ENCODE results near the gene WDR35. TPM values are rescaled to one million over a fixed set of nuclear protein-coding genes. Genes with fewer than 3 reads are reported as not detected.

The WDR35 gene
- total RNA-seq, 4 donors from 2014 or later: 17.6 to 19.2 (median 18.1) TPM

- Histone ChIP-seq H3K4me1 (peaks cover 0 to 3% of the 10 kb centered on the region in 2 donors), H3K27me3 (no peaks in the 10 kb centered on the region), H3K27ac (no peak overlapping the region), H3K4me3 (replicated peaks in 1 of 3) (no peak overlapping the region), H3K36me3 (no peaks in the 10 kb centered on the region), H3K9me3 (no peaks in the 10 kb centered on the region)
- DNase-seq: no peak
- TF ChIP-seq POLR2A (IDR thresholded peaks at IDR 0.05): no peak
- TF ChIP-seq CTCF (IDR thresholded peaks at IDR 0.05): no peak
- intact Hi-C loops (cut with DNase I): no loop called here
- WGBS, 2 donors: 93 to 95% methylated on average over 4 of the region's 4 CpGs
These were observed 33.8 kb upstream of the WDR35 start for GRCh38 chr2:20023688-20024087.

GRCh38 chr2:20021405-20022009 lies 31.6 kb upstream of the WDR35 start:
- intact Hi-C loops (cut with DNase I): no loop called here
- no peak for TF ChIP-seq CTCF (IDR thresholded peaks at IDR 0.05)
- TF ChIP-seq POLR2A (IDR thresholded peaks at IDR 0.05): no peak
- no peak for DNase-seq
- Histone ChIP-seq H3K9me3 (no peaks in the 10 kb centered on the region), H3K4me1 (peaks cover 0 to 5% of the 10 kb centered on the region in 2 donors), H3K27ac (no peak overlapping the region), H3K27me3 (no peaks in the 10 kb centered on the region), H3K36me3 (no peaks in the 10 kb centered on the region), H3K4me3 (replicated peaks in 1 of 3) (no peak overlapping the region)
- WGBS, 2 donors: 86 to 92% methylated on average over 3 of the region's 3 CpGs

GRCh38 chr2:20019747-20020146 lies 29.8 kb upstream of the WDR35 start:
- intact Hi-C loops (cut with DNase I): no loop called here

GRCh38 chr2:20018601-20019152 lies 28.8 kb upstream of the WDR35 start:
- 60 to 71% methylated on average over 2 of the region's 2 CpGs for WGBS, 2 donors
- Histone ChIP-seq H3K27me3 (no peaks in the 10 kb centered on the region), H3K4me1 (peaks cover 0 to 5% of the 10 kb centered on the region in 2 donors), H3K36me3 (no peaks in the 10 kb centered on the region), H3K27ac (no peak overlapping the region), H3K4me3 (replicated peaks in 1 of 3) (no peak overlapping the region), H3K9me3 (no peaks in the 10 kb centered on the region)
- intact Hi-C loops (cut with DNase I): no loop called here
- no peak for TF ChIP-seq POLR2A (IDR thresholded peaks at IDR 0.05)
- no peak for TF ChIP-seq CTCF (IDR thresholded peaks at IDR 0.05)
- peak; percentile 12 to 17 for DNase-seq

More at GRCh38 chr2:20019747-20020146, 29.8 kb upstream of the WDR35 start:
- H3K4me1 ChIP-seq: peaks cover 0 to 5% of the 10 kb centered on the region in 2 donors
- TF ChIP-seq POLR2A (IDR thresholded peaks at IDR 0.05): no peak
- no peak for TF ChIP-seq CTCF (IDR thresholded peaks at IDR 0.05)
- 81 to 83% methylated on average over 4 of the region's 4 CpGs for WGBS, 2 donors
- no peak overlapping the region for H3K27ac ChIP-seq
- DNase-seq: no peak
- H3K9me3 ChIP-seq: no peaks in the 10 kb centered on the region
- no peaks in the 10 kb centered on the region for H3K27me3 ChIP-seq
- no peaks in the 10 kb centered on the region for H3K36me3 ChIP-seq
- H3K4me3 ChIP-seq (replicated peaks in 1 of 3): no peak overlapping the region

GRCh38 chr2:20016346-20016745 lies 26.4 kb upstream of the WDR35 start:
- no peaks in the 10 kb centered on the region for H3K27me3 ChIP-seq
- DNase-seq: no peak
- no peaks in the 10 kb centered on the region for H3K9me3 ChIP-seq
- no peak for TF ChIP-seq CTCF (IDR thresholded peaks at IDR 0.05)
- no peak for TF ChIP-seq POLR2A (IDR thresholded peaks at IDR 0.05)
- no peak overlapping the region for H3K27ac ChIP-seq
- H3K4me1 ChIP-seq: peaks cover 0 to 17% of the 10 kb centered on the region in 2 donors
- H3K36me3 ChIP-seq: no peaks in the 10 kb centered on the region
- no peak overlapping the region for H3K4me3 ChIP-seq (replicated peaks in 1 of 3)
- intact Hi-C loops (cut with DNase I): no loop called here
